ENCODE measurements around the gene SLC39A9.

DNA sequence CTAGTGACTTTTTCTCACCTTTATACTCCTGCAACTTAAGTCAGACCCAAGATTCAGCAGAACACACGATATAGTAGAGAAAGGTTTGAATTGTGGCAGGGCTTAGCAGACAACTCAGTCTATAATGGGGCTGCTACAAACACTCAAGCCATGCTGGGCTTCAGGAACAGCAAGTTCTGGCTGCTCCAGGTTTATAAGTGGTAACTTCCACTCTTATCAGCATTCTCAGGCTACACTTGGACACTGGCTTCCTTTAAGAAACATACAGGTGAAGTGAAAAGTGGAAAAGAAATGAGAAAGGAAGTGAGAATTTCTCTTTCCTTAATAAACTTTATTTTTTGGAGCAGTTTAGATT lies 107.7 kb downstream of the SLC39A9 start:
- TF ChIP-seq, protein P1, sequence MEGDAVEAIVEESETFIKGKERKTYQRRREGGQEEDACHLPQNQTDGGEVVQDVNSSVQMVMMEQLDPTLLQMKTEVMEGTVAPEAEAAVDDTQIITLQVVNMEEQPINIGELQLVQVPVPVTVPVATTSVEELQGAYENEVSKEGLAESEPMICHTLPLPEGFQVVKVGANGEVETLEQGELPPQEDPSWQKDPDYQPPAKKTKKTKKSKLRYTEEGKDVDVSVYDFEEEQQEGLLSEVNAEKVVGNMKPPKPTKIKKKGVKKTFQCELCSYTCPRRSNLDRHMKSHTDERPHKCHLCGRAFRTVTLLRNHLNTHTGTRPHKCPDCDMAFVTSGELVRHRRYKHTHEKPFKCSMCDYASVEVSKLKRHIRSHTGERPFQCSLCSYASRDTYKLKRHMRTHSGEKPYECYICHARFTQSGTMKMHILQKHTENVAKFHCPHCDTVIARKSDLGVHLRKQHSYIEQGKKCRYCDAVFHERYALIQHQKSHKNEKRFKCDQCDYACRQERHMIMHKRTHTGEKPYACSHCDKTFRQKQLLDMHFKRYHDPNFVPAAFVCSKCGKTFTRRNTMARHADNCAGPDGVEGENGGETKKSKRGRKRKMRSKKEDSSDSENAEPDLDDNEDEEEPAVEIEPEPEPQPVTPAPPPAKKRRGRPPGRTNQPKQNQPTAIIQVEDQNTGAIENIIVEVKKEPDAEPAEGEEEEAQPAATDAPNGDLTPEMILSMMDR (IDR thresholded peaks at IDR 0.05) = no peak
- TF ChIP-seq POLR2AphosphoS5 (IDR thresholded peaks at IDR 0.05) (no peak), EP300 (IDR thresholded peaks at IDR 0.05) (no peak), POLR2A (IDR thresholded peaks at IDR 0.05) (no peak)

Measured in stomach (tissue), 4 donors.